H9 (cell line): Measurements from ENCODE around the gene GMPR. TPM values are rescaled to one million over a fixed set of nuclear protein-coding genes. Genes with fewer than 3 reads are reported as not detected.

Experiments used
- DNase-seq: peaks from one replicate; pipeline ENCODE4 v3.0.0-alpha.2; 2017
- H2AFZ ChIP-seq: one replicate; pipeline ENCODE4 v1.6.1; 2013; ENCODE audit warnings: mild to moderate bottlenecking, low read length, control low read depth, moderate library complexity
- H2AK5ac ChIP-seq: 2 replicates; pipeline ENCODE4 v1.6.1; 2013; ENCODE audit warnings: low read length, control low read depth, mixed read lengths; ENCODE audit not compliant: insufficient read length
- H2BK120ac ChIP-seq: one replicate; pipeline ENCODE4 v1.6.1; 2013; ENCODE audit warnings: low read depth, mild to moderate bottlenecking, low read length, control low read depth, inconsistent platforms; ENCODE audit not compliant: poor library complexity, severe bottlenecking
- H2BK12ac ChIP-seq: 2 replicates; pipeline ENCODE4 v1.6.1; 2013; ENCODE audit warnings: low read length, control low read depth, mixed read lengths, low read depth; ENCODE audit not compliant: insufficient read length
- H2BK15ac ChIP-seq: 2 replicates; pipeline ENCODE4 v1.6.1; 2013; ENCODE audit warnings: low read depth, low read length, control low read depth
- H2BK20ac ChIP-seq: one replicate; pipeline ENCODE4 v1.6.1; 2013; ENCODE audit warnings: low read depth, mild to moderate bottlenecking, low read length, control low read depth, inconsistent platforms; ENCODE audit not compliant: poor library complexity, severe bottlenecking
- H2BK5ac ChIP-seq: 2 replicates; pipeline ENCODE4 v1.6.1; 2013; ENCODE audit warnings: low read length, control low read depth, mixed read lengths; ENCODE audit not compliant: insufficient read length
- H3K14ac ChIP-seq: 2 replicates; pipeline ENCODE4 v1.6.1; 2013; ENCODE audit warnings: low read length, control low read depth; ENCODE audit not compliant: insufficient read depth
- H3K18ac ChIP-seq: 2 replicates; pipeline ENCODE4 v1.6.1; 2013; ENCODE audit warnings: low read depth, mild to moderate bottlenecking, mixed read lengths, low read length, control low read depth; ENCODE audit not compliant: insufficient read length
- H3K23ac ChIP-seq: 2 replicates; pipeline ENCODE4 v1.6.1; 2013; ENCODE audit warnings: low read length, control low read depth, mixed read lengths, low read depth; ENCODE audit not compliant: insufficient read length
- H3K23me2 ChIP-seq: 2 replicates; pipeline ENCODE4 v1.6.1; 2013; ENCODE audit warnings: low read depth, mild to moderate bottlenecking, mixed read lengths, low read length, control low read depth; ENCODE audit not compliant: insufficient read length, poor library complexity, severe bottlenecking
- H3K27ac ChIP-seq: 2 replicates; pipeline ENCODE4 v1.5.1; 2013; ENCODE audit warnings: low read length, control low read depth, mixed read lengths, low read depth; ENCODE audit not compliant: insufficient read length
- H3K27me3 ChIP-seq: 2 replicates; pipeline ENCODE4 v1.6.1; 2013; ENCODE audit warnings: low read length, control low read depth, inconsistent platforms; ENCODE audit not compliant: insufficient read depth
- H3K4ac ChIP-seq: 2 replicates; pipeline ENCODE4 v1.6.1; 2013; ENCODE audit warnings: low read depth, mild to moderate bottlenecking, control low read depth, inconsistent platforms, low read length, moderate library complexity
- H3K4me1 ChIP-seq: 2 replicates; pipeline ENCODE4 v1.6.1; 2013; ENCODE audit warnings: low read length, control low read depth, inconsistent platforms; ENCODE audit not compliant: insufficient read depth
- H3K4me2 ChIP-seq: 2 replicates; pipeline ENCODE4 v1.6.1; 2013; ENCODE audit warnings: low read length, control low read depth, mixed read lengths; ENCODE audit not compliant: insufficient read length, insufficient read depth
- H3K56ac ChIP-seq: 2 replicates; pipeline ENCODE4 v1.6.1; 2013; ENCODE audit warnings: low read depth, mild to moderate bottlenecking, mixed read lengths, low read length, control low read depth; ENCODE audit not compliant: insufficient read length
- H3K79me1 ChIP-seq: 2 replicates; pipeline ENCODE4 v1.6.1; 2013; ENCODE audit warnings: low read depth, mild to moderate bottlenecking, moderate library complexity, low read length, control low read depth, inconsistent platforms; ENCODE audit not compliant: insufficient read depth, poor library complexity, severe bottlenecking
- H3K79me2 ChIP-seq: 2 replicates; pipeline ENCODE4 v1.6.1; 2013; ENCODE audit warnings: low read length, control low read depth, inconsistent platforms; ENCODE audit not compliant: insufficient read depth
- H3K9ac ChIP-seq: 2 replicates; pipeline ENCODE4 v1.6.1; 2013; ENCODE audit warnings: low read length, control low read depth, mixed read lengths; ENCODE audit not compliant: insufficient read length; ENCODE audit errors: extremely low read depth
- H3K9me3 ChIP-seq: one replicate; pipeline ENCODE4 v1.6.1; 2013; ENCODE audit warnings: low read depth, low read length, inconsistent platforms; ENCODE audit not compliant: control insufficient read depth
- H3T11ph ChIP-seq: one replicate; pipeline ENCODE4 v1.6.1; 2013; ENCODE audit warnings: mild to moderate bottlenecking, low read length, control low read depth, inconsistent platforms
- H4K20me1 ChIP-seq: one replicate; pipeline ENCODE4 v1.6.1; 2013; ENCODE audit not compliant: control insufficient read depth, insufficient read length, insufficient read depth
- H4K5ac ChIP-seq: 2 replicates; pipeline ENCODE4 v1.6.1; 2013; ENCODE audit warnings: low read depth, mild to moderate bottlenecking, mixed read lengths, low read length, control low read depth; ENCODE audit not compliant: insufficient read length
- H4K8ac ChIP-seq: replicated peaks from 2 replicates; pipeline ENCODE4 v1.6.1; 2013; ENCODE audit warnings: low read length, control low read depth, mixed read lengths, low read depth; ENCODE audit not compliant: insufficient read length
- H4K91ac ChIP-seq: 2 replicates; pipeline ENCODE4 v1.6.1; 2013; ENCODE audit warnings: low read depth, mild to moderate bottlenecking, moderate library complexity, mixed read lengths, low read length, control low read depth; ENCODE audit not compliant: insufficient read length
- H3K27ac Mint-ChIP-seq, 3 experiments: 2 replicates in 2 of 3; 3 replicates in 1 of 3; pipeline ENCODE4 v1.8.0; 2020 to 2021; ENCODE audit warnings: mixed read lengths in 3 of 3, mild to moderate bottlenecking in 1 of 3, moderate library complexity in 1 of 3
- H3K27me3 Mint-ChIP-seq: 2 replicates; pipeline ENCODE4 v1.8.0; 2021; ENCODE audit warnings: low read depth, mild to moderate bottlenecking, moderate library complexity, mixed read lengths
- H3K36me3 Mint-ChIP-seq, 3 experiments: 2 replicates in 2 of 3; 3 replicates in 1 of 3; pipeline ENCODE4 v1.8.0; 2020 to 2021; ENCODE audit warnings: low read depth in 3 of 3, mixed read lengths in 3 of 3; ENCODE audit not compliant: insufficient read depth in 1 of 3
- H3K4me1 Mint-ChIP-seq, 2 experiments: 2 replicates each; pipeline ENCODE4 v1.8.0; 2020; ENCODE audit warnings: mixed read lengths in 2 of 2
- H3K4me3 Mint-ChIP-seq, 2 experiments: 2 replicates in 1 of 2; 3 replicates in 1 of 2; pipeline ENCODE4 v1.8.0; 2020 to 2021; ENCODE audit warnings: mild to moderate bottlenecking in 2 of 2, mixed read lengths in 2 of 2, moderate library complexity in 1 of 2
- H3K9me3 Mint-ChIP-seq, 2 experiments: 2 replicates in 1 of 2; 3 replicates in 1 of 2; pipeline ENCODE4 v1.8.0; 2020; ENCODE audit warnings: mild to moderate bottlenecking in 2 of 2, mixed read lengths in 2 of 2, moderate library complexity in 1 of 2
- CTCF ChIP-seq: fragments of 200-600 bp; sonication (generic); conservative IDR thresholded peaks from 3 replicates; pipeline ENCODE4 v1.8.0; 2021; ENCODE audit warnings: antibody characterized with exemption, mild to moderate bottlenecking
- WGBS: extraction: QIAGEN DNeasy Blood & Tissue Kit; methylation state at CpG from one replicate; pipeline ENCODE4 v1.1.7; 2013; ENCODE audit warnings: missing lambda C conversion rate, low lambda C conversion rate, mixed read lengths; ENCODE audit not compliant: insufficient read length; ENCODE audit errors: extremely low coverage; 5-methylcytosine and 5-hydroxymethylcytosine counted together
- total RNA-seq: library from RNA; stranded (reverse); gene quantifications from 2 replicates; pipeline ENCODE4 v1.2.1, GENCODE V29; 2021

GMPR gene
- total RNA-seq, 1 experiment from 2014 or later: 0.70 TPM

- no CpG with 5 or more reads among the region's 14 CpGs for WGBS
- Histone ChIP-seq H4K8ac (no peak overlapping the region), H3K9ac (no peak overlapping the region), H2BK12ac (no peak overlapping the region), H3K56ac (no peak overlapping the region), H3K27ac (no peak overlapping the region), H2BK120ac (no peak overlapping the region), H3K4me1 (no peaks in the 10 kb centered on the region), H4K5ac (no peak overlapping the region), H4K91ac (no peak overlapping the region), H2BK20ac (no peak overlapping the region), H3K23me2 (no peaks in the 10 kb centered on the region), H3K4ac (no peak overlapping the region), H3K23ac (no peak overlapping the region), H3T11ph (no peak overlapping the region), H3K79me2 (no peaks in the 10 kb centered on the region), H3K79me1 (no peaks in the 10 kb centered on the region), H3K4me2 (no peak overlapping the region), H4K20me1 (no peaks in the 10 kb centered on the region), H2AK5ac (no peak overlapping the region), H3K18ac (no peak overlapping the region), H3K14ac (no peak overlapping the region), H3K27me3 (no peaks in the 10 kb centered on the region), H2AFZ (no peak overlapping the region), H2BK15ac (no peak overlapping the region), H3K9me3 (no peaks in the 10 kb centered on the region), H2BK5ac (no peak overlapping the region)
- H3K27me3 Mint-ChIP-seq: no peaks in the 10 kb centered on the region; the same call in 1 of the 2 replicates
- no peak overlapping the region for H3K4me3 Mint-ChIP-seq
- H3K36me3 Mint-ChIP-seq: no peaks in the 10 kb centered on the region
- H3K4me1 Mint-ChIP-seq: peaks cover 2 to 11% of the 10 kb centered on the region in 2 experiments; a peak in 3 of 4 replicates
- no peak for DNase-seq
- no peak overlapping the region; a peak in 1 of 7 replicates for H3K27ac Mint-ChIP-seq
- no peak; the same call in 2 of the 3 replicates for TF ChIP-seq CTCF
- H3K9me3 Mint-ChIP-seq: no peaks in the 10 kb centered on the region
These were observed 46.1 kb downstream of the GMPR start for GRCh38 chr6:16284472-16284871.
